Right forelimb (tissue), 1 donor: ENCODE measurements around the gene CCDC174.

Experiments used
- DNase-seq: peaks from one replicate; pipeline ENCODE4 v3.0.0-alpha.2; 2018

Gene CCDC174

GRCh38 chr3:14658978-14659377 lies 7.4 kb downstream of the CCDC174 start:
- no peak for DNase-seq

GRCh38 chr3:14660942-14661341 lies 9.4 kb downstream of the CCDC174 start:
- DNase-seq = no peak

GRCh38 chr3:14663396-14664135 lies 12.0 kb downstream of the CCDC174 start:
- DNase-seq = no peak

DNA sequence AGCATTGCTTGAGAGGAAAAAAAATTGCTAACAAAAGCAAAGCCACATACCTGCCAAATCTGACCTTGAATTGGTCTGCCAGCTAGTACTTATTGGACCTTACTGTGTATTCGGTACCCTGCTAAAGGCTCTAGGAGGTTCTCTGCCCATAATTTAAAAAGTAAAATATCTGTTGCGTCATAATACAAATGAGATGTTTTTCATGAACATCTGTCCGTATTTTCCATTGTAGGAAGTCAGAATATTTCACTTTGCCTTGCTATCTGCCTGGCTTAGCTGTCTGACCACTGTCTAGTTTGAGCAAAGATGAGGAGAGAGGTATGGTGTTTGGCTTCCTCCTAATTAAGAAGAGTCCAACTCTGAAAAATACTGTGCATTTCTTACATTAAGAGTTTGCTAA lies 12.6 kb downstream of the CCDC174 start:
- DNase-seq = no peak

- no peak for DNase-seq
Measured at GRCh38 chr3:14672588-14672987, 21.0 kb downstream of the CCDC174 start.

GRCh38 chr3:14674841-14675240 lies 23.3 kb downstream of the CCDC174 start, which contains the start of gene C3orf20:
C3orf20 (plus strand) TSS chr3:14675141; CDS start chr3:14682714, 7,573 bp downstream.
- no peak for DNase-seq

- no peak for DNase-seq
Measured at GRCh38 chr3:14676881-14677280, 25.3 kb downstream of the CCDC174 start.

DNA sequence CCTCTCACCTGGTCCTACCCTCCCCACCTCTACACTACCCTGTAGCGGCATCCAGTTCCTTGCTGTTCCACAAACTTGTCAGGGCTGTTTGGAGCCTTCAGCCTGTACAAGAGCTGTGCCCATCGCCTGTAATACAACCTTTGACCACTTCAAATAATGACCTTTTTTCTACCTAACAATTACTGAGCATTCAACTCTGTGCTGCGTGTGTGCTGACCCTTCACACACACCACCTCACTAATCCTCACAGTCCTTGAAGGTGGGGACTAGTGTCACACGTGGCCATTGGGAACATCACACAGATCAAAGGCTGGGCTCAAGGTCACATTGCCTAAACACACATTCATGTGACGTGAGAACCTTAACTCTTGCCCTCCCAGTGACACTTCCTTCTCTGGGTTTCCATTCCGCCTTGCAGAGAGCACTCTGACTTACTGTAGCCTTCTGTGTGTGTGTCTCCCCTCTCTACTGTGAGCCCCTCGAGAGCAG lies 26.5 kb downstream of the CCDC174 start:
- no peak for DNase-seq

DNA sequence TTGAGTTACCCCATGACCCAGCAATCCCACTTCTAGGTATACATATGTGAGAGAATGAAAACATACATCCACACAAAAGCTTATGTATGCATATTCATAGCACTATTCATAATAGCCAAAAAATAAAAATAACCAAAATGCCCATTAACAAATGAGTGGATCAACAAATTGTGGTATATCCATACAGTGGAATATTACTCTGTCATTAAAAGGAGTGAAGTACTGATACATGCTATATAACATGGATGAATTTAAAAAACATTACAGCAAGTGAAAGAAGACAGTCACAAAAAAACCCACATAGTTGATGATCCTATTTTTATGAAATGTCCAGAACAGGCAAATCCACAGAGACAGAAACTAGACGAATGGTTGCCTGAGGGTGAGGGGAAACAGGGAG lies 28.6 kb downstream of the CCDC174 start:
- DNase-seq = no peak

- DNase-seq = no peak
Measured at GRCh38 chr3:14680716-14681115, 29.2 kb downstream of the CCDC174 start.

DNA sequence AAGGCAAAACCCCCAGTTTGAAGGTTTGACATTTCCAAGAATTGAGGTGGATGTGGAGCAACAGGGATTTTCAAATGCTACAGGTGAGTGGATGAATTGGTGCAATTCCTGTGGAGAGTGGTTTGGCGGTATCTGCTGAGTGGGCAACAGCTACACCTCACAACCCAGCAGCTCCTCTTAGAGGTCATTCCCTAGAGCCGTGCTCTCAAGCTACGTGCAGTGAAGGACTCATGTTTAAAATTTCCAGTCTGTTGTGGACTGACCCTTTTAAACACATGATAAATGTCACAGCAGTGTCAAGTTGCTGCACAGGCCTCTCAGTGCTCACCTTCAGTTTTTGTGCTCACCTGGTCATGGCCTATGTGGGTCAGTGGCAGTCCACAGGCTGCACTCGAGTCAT lies 32.9 kb downstream of the CCDC174 start:
- DNase-seq = no peak

DNA sequence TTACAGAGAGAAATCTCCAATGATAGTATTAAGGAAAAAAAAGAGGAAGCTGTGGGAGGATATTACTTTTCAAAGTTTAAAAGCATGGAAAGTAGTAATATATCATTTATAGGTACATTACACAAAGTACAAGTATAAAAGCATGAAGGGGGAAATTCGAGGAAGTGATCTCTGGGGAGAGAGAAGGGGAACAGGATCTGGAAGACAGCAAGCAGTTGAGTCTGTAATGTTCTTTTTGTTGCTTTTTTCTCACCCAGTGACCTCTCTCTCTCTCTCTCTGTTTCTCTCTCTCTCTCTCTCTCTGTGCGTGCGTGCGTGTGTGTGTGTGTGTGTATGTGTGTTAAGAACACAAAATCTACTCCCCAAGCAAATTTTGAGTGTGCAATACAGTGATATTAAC lies 33.6 kb downstream of the CCDC174 start:
- DNase-seq = no peak

DNA sequence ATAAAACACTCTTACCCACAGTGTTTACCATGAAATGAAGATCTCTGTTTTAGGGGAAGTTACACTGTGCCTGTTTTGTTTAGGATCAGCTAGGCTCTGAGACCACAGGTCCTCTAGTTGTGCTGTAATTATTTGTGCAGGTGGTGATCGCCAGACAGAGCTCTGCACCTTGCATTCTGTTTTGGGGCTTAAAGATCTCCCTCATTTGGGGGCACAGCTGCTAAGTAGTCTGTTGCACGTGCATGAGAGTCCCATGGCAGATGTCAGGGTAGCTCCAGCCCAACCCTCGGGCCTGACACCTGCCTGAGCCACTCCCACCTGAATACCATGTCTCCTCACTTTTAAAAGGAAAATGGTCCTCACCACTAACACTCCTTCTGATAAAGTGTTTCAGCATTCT lies 35.8 kb downstream of the CCDC174 start:
- DNase-seq = no peak

DNA sequence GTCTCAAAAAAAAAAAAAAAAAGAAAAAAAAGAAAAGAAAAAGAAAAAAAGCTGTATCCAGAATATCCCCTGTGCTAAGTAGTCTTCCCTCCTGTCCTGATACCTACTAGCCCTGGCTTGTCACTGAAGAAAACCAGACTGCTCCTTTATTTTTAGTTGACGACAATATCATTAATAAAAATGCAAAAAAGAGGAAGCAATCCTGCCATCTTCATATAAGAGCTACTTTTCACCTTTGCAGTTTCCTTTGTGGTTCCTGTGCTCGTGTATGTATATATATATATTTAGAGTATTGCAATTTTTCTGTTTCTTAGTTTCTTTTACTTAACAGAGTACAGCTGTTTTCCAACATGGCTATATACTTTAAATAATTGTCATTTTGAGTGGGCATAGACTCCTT lies 37.0 kb downstream of the CCDC174 start:
- no peak for DNase-seq

GRCh38 chr3:14689247-14689980 lies 37.9 kb downstream of the CCDC174 start:
- no peak for DNase-seq

- no peak for DNase-seq
Measured at GRCh38 chr3:14691239-14691638, 39.7 kb downstream of the CCDC174 start.

GRCh38 chr3:14691719-14692118 lies 40.2 kb downstream of the CCDC174 start:
- no peak for DNase-seq

GRCh38 chr3:14698601-14699244 lies 47.2 kb downstream of the CCDC174 start:
- DNase-seq = no peak

DNA sequence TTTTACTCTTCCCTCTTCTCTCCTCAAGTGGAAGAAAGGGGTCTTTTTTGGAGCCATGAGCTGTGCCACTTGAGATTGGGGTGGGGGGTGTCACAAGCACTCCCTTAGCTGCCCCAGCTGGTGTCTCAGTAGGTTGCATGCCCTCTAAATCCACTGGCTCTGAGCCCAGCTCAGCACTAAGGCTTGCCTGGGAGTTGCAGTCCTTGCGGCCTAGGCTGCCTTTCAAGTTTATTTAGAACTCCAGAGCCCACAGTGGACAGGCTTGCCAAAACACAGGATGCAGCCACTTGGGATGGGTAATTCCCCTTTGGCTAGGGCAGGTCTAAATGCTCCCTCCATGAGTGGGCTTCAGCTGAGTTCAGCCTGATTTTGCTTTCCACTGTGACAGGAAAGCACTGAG lies 48.1 kb downstream of the CCDC174 start:
- DNase-seq = no peak

DNA sequence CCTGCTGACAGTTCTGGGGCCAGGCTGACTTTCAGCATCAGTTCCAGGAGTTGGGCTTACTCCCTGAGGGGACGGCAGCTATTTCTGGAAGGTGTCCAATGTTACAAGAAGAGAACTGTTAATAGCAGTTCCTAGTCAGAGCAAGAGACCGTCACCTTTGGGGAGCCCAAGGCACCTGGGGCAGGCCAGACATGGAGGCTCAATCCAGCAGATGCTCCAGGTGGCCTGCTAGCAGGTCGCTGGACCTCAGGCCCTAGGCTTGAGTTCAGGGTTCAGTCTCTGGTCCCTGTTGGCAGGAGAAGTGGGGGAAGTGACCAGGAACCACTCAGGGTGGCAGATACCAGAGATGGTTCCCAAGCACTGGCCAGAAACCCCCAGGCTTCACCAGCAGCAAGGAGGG lies 49.3 kb downstream of the CCDC174 start:
- DNase-seq = no peak

DNA sequence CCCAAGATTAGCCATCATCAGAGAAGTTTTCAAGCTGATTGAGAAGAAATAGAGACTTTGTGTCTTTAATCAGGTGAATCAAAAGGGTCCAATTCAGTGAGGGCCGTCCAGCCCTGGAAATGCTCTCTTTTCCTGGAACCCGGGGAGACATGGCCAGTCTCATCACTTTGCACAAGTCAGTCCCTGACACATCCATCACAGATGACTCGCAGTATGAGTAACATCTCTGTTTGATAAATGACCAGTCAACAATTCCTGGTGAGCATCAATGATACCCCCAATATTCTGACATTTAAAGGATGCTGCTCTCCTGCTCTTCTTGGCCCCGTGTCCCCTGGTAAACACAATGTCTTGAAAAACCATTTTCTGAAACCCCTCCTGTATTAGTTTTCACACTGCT lies 50.1 kb downstream of the CCDC174 start:
- DNase-seq = no peak

GRCh38 chr3:14703128-14703750 lies 51.7 kb downstream of the CCDC174 start:
- DNase-seq = no peak

GRCh38 chr3:14703791-14704190 lies 52.2 kb downstream of the CCDC174 start:
- no peak for DNase-seq
